Central memory CD8-positive, alpha-beta T cell (primary cell): ENCODE measurements around the gene INPP5K.

ENCODE experiments used
- ATAC-seq: fragments of 150-1000 bp; cut with Tn5 transposase; replicated peaks from 2 replicates; pipeline ENCODE4 v1.10.0; 2022; ENCODE audit warnings: mild to moderate bottlenecking, moderate FRiP score, moderate number of reproducible peaks; ENCODE audit not compliant: poor library complexity, severe bottlenecking; ENCODE audit errors: extremely low read depth
- DNase-seq, 2 donors: peaks; one replicate each; pipeline ENCODE4 v3.0.0; 2021; ENCODE audit warnings: low spot score in 2 of 2
- H3K27ac Mint-ChIP-seq: one replicate; pipeline ENCODE4 v1.8.0; 2022; ENCODE audit warnings: low read depth, mild to moderate bottlenecking, moderate library complexity, mixed read lengths
- H3K27me3 Mint-ChIP-seq: one replicate; pipeline ENCODE4 v1.8.0; 2022; ENCODE audit warnings: mixed read lengths
- H3K36me3 Mint-ChIP-seq: one replicate; pipeline ENCODE4 v1.8.0; 2022; ENCODE audit warnings: mild to moderate bottlenecking, moderate library complexity, mixed read lengths; ENCODE audit not compliant: insufficient read depth
- H3K4me1 Mint-ChIP-seq: one replicate; pipeline ENCODE4 v1.8.0; 2022; ENCODE audit warnings: mixed read lengths
- H3K4me3 Mint-ChIP-seq: one replicate; pipeline ENCODE4 v1.8.0; 2022; ENCODE audit warnings: mild to moderate bottlenecking, moderate library complexity, mixed read lengths
- H3K9me3 Mint-ChIP-seq: one replicate; pipeline ENCODE4 v1.8.0; 2022; ENCODE audit warnings: mixed read lengths

INPP5K gene

GRCh38 chr17:1471911-1472821 lies 44.2 kb downstream of the INPP5K start:
- Mint-ChIP-seq H3K27me3 (no peaks in the 10 kb centered on the region), H3K27ac (no peak overlapping the region), H3K4me1 (peaks cover 17% of the 10 kb centered on the region), H3K4me3 (no peak overlapping the region), H3K9me3 (no peaks in the 10 kb centered on the region), H3K36me3 (peaks cover 1% of the 10 kb centered on the region)
- DNase-seq (no peak), ATAC-seq (no peak)

- ATAC-seq, result no peak
- Mint-ChIP-seq H3K4me1 (peaks cover 17% of the 10 kb centered on the region), H3K27me3 (no peaks in the 10 kb centered on the region), H3K27ac (no peak overlapping the region), H3K9me3 (no peaks in the 10 kb centered on the region), H3K4me3 (no peak overlapping the region), H3K36me3 (peaks cover 1% of the 10 kb centered on the region)
- no peak for DNase-seq
Measured at GRCh38 chr17:1471490-1471889, 44.9 kb downstream of the INPP5K start.

DNA sequence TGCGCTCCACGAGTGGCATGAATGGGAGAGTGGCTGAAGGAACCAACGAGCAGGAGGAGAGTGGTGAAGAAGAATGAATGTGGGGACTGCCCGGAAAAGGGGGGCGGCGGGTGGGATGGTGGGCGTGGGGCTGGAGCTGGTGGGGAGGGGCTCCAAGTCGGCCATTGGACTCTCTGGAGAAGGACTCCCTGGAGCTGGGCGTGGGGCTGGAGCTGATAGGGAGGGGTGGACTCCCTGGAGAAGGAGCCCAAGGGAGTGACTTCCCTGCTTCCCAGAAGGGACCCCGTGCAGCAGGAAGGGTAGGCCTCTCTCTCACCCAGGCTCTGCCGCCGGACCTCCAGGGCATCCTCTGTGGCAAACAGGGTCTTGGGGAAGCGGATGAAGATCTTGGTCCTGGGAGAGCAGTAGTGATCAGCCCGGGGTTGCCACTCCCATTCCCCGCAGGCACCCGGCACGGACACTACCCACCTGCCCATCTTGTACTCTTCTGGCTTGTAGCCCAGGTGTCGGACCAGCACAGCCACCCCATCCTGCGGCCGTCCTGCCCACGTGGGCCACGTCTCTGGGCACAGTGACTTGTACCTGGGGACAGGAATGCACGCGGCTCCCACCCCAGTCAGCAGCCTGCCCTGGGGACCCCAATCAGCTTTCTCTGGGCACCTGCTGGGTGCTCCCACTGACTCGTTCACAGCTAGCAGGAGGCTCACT lies 45.5 kb downstream of the INPP5K start:
- Mint-ChIP-seq H3K4me3 (no peak overlapping the region), H3K27me3 (no peaks in the 10 kb centered on the region), H3K9me3 (no peaks in the 10 kb centered on the region), H3K27ac (no peak overlapping the region), H3K4me1 (peaks cover 17% of the 10 kb centered on the region), H3K36me3 (peaks cover 3% of the 10 kb centered on the region)
- ATAC-seq (no peak), DNase-seq (no peak)

GRCh38 chr17:1470071-1470754 lies 46.2 kb downstream of the INPP5K start:
- ATAC-seq (no peak), DNase-seq (no peak)
- no peaks in the 10 kb centered on the region for H3K27me3 Mint-ChIP-seq
- no peak overlapping the region for H3K4me3 Mint-ChIP-seq
- no peak overlapping the region for H3K27ac Mint-ChIP-seq
- H3K4me1 Mint-ChIP-seq, result peaks cover 17% of the 10 kb centered on the region
- no peaks in the 10 kb centered on the region for H3K9me3 Mint-ChIP-seq
- H3K36me3 Mint-ChIP-seq, result peaks cover 5% of the 10 kb centered on the region

DNA sequence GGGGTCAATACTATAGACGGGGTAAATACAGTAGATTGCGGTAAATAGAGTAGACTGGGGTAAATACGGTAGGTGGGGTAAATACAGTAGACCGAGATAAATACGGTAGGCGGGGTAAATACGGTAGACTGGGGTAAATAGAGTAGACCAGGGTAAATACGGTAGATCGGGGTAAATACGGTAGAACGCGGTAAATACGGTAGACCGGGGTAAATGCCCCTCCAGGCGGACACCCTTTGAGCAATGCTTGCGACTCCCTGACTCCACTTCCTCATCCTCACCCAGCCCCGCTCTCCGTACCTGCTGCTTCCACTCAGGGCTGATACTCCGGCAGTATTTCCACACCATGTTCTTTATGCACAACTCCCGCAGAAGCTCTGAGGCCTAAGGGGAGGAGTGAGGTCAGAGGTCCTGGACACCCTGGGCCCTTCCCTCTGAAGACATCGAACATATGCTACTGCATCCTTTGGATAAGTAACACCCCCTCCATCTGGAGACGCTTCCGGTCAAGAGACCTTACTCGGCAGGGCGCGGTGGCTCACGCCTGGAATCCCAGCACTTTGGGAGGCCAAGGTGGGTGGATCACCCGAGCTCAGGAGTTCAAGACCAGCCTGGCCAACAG lies 47.1 kb downstream of the INPP5K start:
- peaks cover 17% of the 10 kb centered on the region for H3K4me1 Mint-ChIP-seq
- H3K27me3 Mint-ChIP-seq, result no peaks in the 10 kb centered on the region
- DNase-seq, result no peak
- peaks cover 7% of the 10 kb centered on the region for H3K36me3 Mint-ChIP-seq
- H3K27ac Mint-ChIP-seq, result no peak overlapping the region
- H3K4me3 Mint-ChIP-seq, result no peak overlapping the region
- H3K9me3 Mint-ChIP-seq, result no peaks in the 10 kb centered on the region
- ATAC-seq, result no peak

- H3K27me3 Mint-ChIP-seq, result no peaks in the 10 kb centered on the region
- ATAC-seq (no peak), DNase-seq (no peak)
- no peak overlapping the region for H3K27ac Mint-ChIP-seq
- no peak overlapping the region for H3K4me3 Mint-ChIP-seq
- H3K9me3 Mint-ChIP-seq, result no peaks in the 10 kb centered on the region
- H3K4me1 Mint-ChIP-seq, result peaks cover 13% of the 10 kb centered on the region
- H3K36me3 Mint-ChIP-seq, result peaks cover 12% of the 10 kb centered on the region
Measured at GRCh38 chr17:1467898-1468492, 48.4 kb downstream of the INPP5K start.

- no peaks in the 10 kb centered on the region for H3K9me3 Mint-ChIP-seq
- no peak overlapping the region for H3K4me3 Mint-ChIP-seq
- H3K4me1 Mint-ChIP-seq, result peaks cover 14% of the 10 kb centered on the region
- DNase-seq (no peak), ATAC-seq (no peak)
- H3K36me3 Mint-ChIP-seq, result peaks cover 16% of the 10 kb centered on the region
- H3K27me3 Mint-ChIP-seq, result no peaks in the 10 kb centered on the region
- H3K27ac Mint-ChIP-seq, result no peak overlapping the region
Measured at GRCh38 chr17:1467258-1467657, 49.2 kb downstream of the INPP5K start.

DNA sequence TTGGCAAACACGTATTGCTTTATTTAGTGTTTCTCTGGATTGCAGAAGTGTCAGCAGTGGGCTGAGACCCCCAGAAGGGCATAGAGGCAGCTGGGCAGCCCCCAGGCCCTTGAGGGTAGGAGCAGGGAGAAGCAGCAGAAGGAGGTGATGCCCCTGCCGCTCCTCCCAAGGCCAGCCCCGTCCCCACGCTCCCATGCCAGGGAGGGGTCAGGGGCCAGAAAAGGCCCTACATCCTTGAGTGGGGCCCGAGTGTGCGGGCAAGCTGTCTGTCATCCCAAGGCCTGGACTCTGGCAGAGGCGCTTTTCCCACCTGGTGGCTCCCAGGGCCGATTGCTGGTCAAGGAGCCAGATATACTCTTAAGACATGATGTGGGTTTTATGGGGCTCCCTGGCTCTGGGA lies 52.2 kb downstream of the INPP5K start:
- H3K27ac Mint-ChIP-seq, result no peak overlapping the region
- ATAC-seq (no peak), DNase-seq (no peak)
- no peak overlapping the region for H3K4me3 Mint-ChIP-seq
- no peaks in the 10 kb centered on the region for H3K9me3 Mint-ChIP-seq
- H3K4me1 Mint-ChIP-seq, result peaks cover 16% of the 10 kb centered on the region
- H3K27me3 Mint-ChIP-seq, result peaks cover 8% of the 10 kb centered on the region
- peaks cover 15% of the 10 kb centered on the region for H3K36me3 Mint-ChIP-seq

GRCh38 chr17:1462164-1463112 lies 54.0 kb downstream of the INPP5K start:
- no peak for ATAC-seq
- Mint-ChIP-seq H3K27me3 (peaks cover 8% of the 10 kb centered on the region), H3K36me3 (peaks cover 15% of the 10 kb centered on the region), H3K4me3 (peak overlapping the region; percentile 76), H3K9me3 (no peaks in the 10 kb centered on the region), H3K4me1 (peaks cover 19% of the 10 kb centered on the region), H3K27ac (peak overlapping the region; percentile 88)
- DNase-seq, result no peak

GRCh38 chr17:1461198-1461944 lies 55.0 kb downstream of the INPP5K start:
- H3K4me1 Mint-ChIP-seq, result peaks cover 26% of the 10 kb centered on the region
- no peaks in the 10 kb centered on the region for H3K9me3 Mint-ChIP-seq
- peaks cover 8% of the 10 kb centered on the region for H3K27me3 Mint-ChIP-seq

GRCh38 chr17:1460233-1460632 lies 56.2 kb downstream of the INPP5K start:
- Mint-ChIP-seq H3K4me1 (peaks cover 26% of the 10 kb centered on the region), H3K9me3 (no peaks in the 10 kb centered on the region)
- no peak for DNase-seq

More at GRCh38 chr17:1461198-1461944, 55.0 kb downstream of the INPP5K start:
- H3K36me3 Mint-ChIP-seq, result peaks cover 15% of the 10 kb centered on the region
- no peak overlapping the region for H3K4me3 Mint-ChIP-seq
- no peak overlapping the region for H3K27ac Mint-ChIP-seq
- DNase-seq (no peak), ATAC-seq (no peak)

More at GRCh38 chr17:1460233-1460632, 56.2 kb downstream of the INPP5K start:
- Mint-ChIP-seq H3K27ac (no peak overlapping the region), H3K4me3 (no peak overlapping the region), H3K27me3 (peaks cover 8% of the 10 kb centered on the region), H3K36me3 (peaks cover 11% of the 10 kb centered on the region)
- ATAC-seq, result no peak
